Measurements from ENCODE around the gene PRKG1.

GRCh38 chr10:51530541-51530940 is 456.3 kb downstream of the PRKG1 start:
- TF ChIP-seq POLR2A (IDR thresholded peaks at IDR 0.05): no peak
- TF ChIP-seq, protein P1, sequence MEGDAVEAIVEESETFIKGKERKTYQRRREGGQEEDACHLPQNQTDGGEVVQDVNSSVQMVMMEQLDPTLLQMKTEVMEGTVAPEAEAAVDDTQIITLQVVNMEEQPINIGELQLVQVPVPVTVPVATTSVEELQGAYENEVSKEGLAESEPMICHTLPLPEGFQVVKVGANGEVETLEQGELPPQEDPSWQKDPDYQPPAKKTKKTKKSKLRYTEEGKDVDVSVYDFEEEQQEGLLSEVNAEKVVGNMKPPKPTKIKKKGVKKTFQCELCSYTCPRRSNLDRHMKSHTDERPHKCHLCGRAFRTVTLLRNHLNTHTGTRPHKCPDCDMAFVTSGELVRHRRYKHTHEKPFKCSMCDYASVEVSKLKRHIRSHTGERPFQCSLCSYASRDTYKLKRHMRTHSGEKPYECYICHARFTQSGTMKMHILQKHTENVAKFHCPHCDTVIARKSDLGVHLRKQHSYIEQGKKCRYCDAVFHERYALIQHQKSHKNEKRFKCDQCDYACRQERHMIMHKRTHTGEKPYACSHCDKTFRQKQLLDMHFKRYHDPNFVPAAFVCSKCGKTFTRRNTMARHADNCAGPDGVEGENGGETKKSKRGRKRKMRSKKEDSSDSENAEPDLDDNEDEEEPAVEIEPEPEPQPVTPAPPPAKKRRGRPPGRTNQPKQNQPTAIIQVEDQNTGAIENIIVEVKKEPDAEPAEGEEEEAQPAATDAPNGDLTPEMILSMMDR (IDR thresholded peaks at IDR 0.05): no peak
